ENCODE data around the gene HNRNPL. TPM values are rescaled to one million over a fixed set of nuclear protein-coding genes. Genes with fewer than 3 reads are reported as not detected.

The HNRNPL gene
- total and polyA plus RNA-seq, 10 of the 15 experiments (the other 5 are each of a cell fraction or from before 2014, with no cell fraction given) = 32.5 to 512 (median 306) TPM

GRCh38 chr19:38862321-38863059, 12.7 kb upstream of the HNRNPL start:
- CTCF ChIA-PET = interaction anchor here (0.6 to 2.6 kb wide), 8 partner anchors 9 to 311 kb away, joined by 3 to 21 read pairs (median 4); partner anchors contain the start of gene SARS2
- RAD21 ChIA-PET (ENCODE audit: unreplicated experiment) = interaction anchor here (4.2 kb wide), 1 partner anchor 10 kb away, joined by 47 read pairs; no protein-coding TSS in a partner anchor
- Histone ChIP-seq H3K9me3 (replicated peaks; ENCODE audit: control insufficient read depth, insufficient read depth, low read length) (no peaks in the 10 kb centered on the region), H3K79me2 (ENCODE audit: control insufficient read depth, insufficient read depth, low read length) (no peaks in the 10 kb centered on the region), H3K4me1 (ENCODE audit: control insufficient read depth, insufficient read depth, low read length) (peaks cover 37% of the 10 kb centered on the region), H3K27ac (ENCODE audit: control insufficient read depth, insufficient read depth) (no peak overlapping the region), H4K20me1 (ENCODE audit: control insufficient read depth, insufficient read depth) (no peaks in the 10 kb centered on the region), H3K9ac (ENCODE audit: control insufficient read depth, insufficient read depth, low read length) (no peak overlapping the region), H3K4me3 (no peak overlapping the region), H3K36me3 (ENCODE audit: control insufficient read depth in 2 of 2, insufficient read depth in 2 of 2, low read length in 1 of 2) (no peaks in the 10 kb centered on the region), H3K27me3 (replicated peaks in 1 of 2; ENCODE audit: control insufficient read depth in 2 of 2, insufficient read depth in 2 of 2, low read length in 1 of 2) (no peaks in the 10 kb centered on the region), H3K4me2 (ENCODE audit: control insufficient read depth, insufficient read depth) (no peak overlapping the region), H2AFZ (ENCODE audit: control insufficient read depth, low read depth, low read length) (no peak overlapping the region)
- POLR2A ChIA-PET = interaction anchor here (1.0 to 9.7 kb wide), 5 partner anchors 10 to 243 kb away, joined by 3 to 144 read pairs (median 10); partner anchors contain the start of genes EIF3K, HNRNPL, NFKBIB and RINL
- 85% methylated on average over 10 of the region's 10 CpGs for WGBS (ENCODE audit: insufficient coverage, insufficient replicate concordance, low lambda C conversion rate, missing lambda C conversion rate)
- intact Hi-C loops (cut with micrococcal nuclease; ENCODE audit: unreplicated experiment) = no loop called here
- in situ Hi-C loops (cut with MboI) = no loop called here
- FAIRE-seq (no peak), DNase-seq (ENCODE audit: low read depth, low spot score) (no peak), ATAC-seq (no peak)
- BruUV-seq (replicated peaks) = no TSS peak
- TF ChIP-seq BMI1 (IDR thresholded peaks at IDR 0.05; ENCODE audit: borderline replicate concordance) (no peak), CHD4 (IDR thresholded peaks at IDR 0.05) (no peak), STAT1 (conservative IDR thresholded peaks at IDR 0.05) (no peak), RELA (IDR thresholded peaks at IDR 0.05; ENCODE audit: borderline replicate concordance, partially characterized antibody) (no peak), PAX8 (IDR thresholded peaks at IDR 0.05) (no peak), NFIC (IDR thresholded peaks at IDR 0.05; ENCODE audit: low read depth, low read length) (no peak), IRF3 (IDR thresholded peaks at IDR 0.05) (no peak), BCL3 (IDR thresholded peaks at IDR 0.05; ENCODE audit: borderline replicate concordance, insufficient read depth, low read depth, low read length, poor library complexity, severe bottlenecking) (no peak), GABPA (IDR thresholded peaks at IDR 0.05; ENCODE audit: low read depth) (no peak)
- SMC1A ChIA-PET (ENCODE audit: uncharacterized antibody, unreplicated experiment) = interaction anchor here (0.6 to 4.7 kb wide), 8 partner anchors 10 to 205 kb away, joined by 3 to 44 read pairs (median 5); partner anchors contain the start of gene RINL
